Measurements from ENCODE around the gene GSX1. TPM values are rescaled to one million over a fixed set of nuclear protein-coding genes. Genes with fewer than 3 reads are reported as not detected.

The GSX1 gene
- total RNA-seq, 1 donor from 2014 or later: not detected

GRCh38 chr13:27794368-27794691, 2.0 kb downstream of the GSX1 start:
- H3K4me3 ChIP-seq (ENCODE audit: low read depth, low read length): no peak overlapping the region
- no peak for DNase-seq (ENCODE audit: low read depth)
- no peak for TF ChIP-seq CTCF (conservative IDR thresholded peaks at IDR 0.05; ENCODE audit: low read depth, low read length)

GRCh38 chr13:27794921-27795717, 2.8 kb downstream of the GSX1 start:
- no peak for DNase-seq (ENCODE audit: low read depth)
- no peak overlapping the region for H3K4me3 ChIP-seq (ENCODE audit: low read depth, low read length)
- TF ChIP-seq CTCF (conservative IDR thresholded peaks at IDR 0.05; ENCODE audit: low read depth, low read length): no peak

GRCh38 chr13:27795718-27796019, 3.4 kb downstream of the GSX1 start:
- TF ChIP-seq CTCF (conservative IDR thresholded peaks at IDR 0.05; ENCODE audit: low read depth, low read length): no peak
- no peak for DNase-seq (ENCODE audit: low read depth)

GRCh38 chr13:27796544-27797227, 4.4 kb downstream of the GSX1 start:
- TF ChIP-seq CTCF (conservative IDR thresholded peaks at IDR 0.05; ENCODE audit: low read depth, low read length): no peak
- DNase-seq (ENCODE audit: low read depth): no peak
- no peak overlapping the region for H3K4me3 ChIP-seq (ENCODE audit: low read depth, low read length)

More at GRCh38 chr13:27795718-27796019, 3.4 kb downstream of the GSX1 start:
- H3K4me3 ChIP-seq (ENCODE audit: low read depth, low read length): no peak overlapping the region

GRCh38 chr13:27797228-27797624, 4.9 kb downstream of the GSX1 start:
- no peak for DNase-seq (ENCODE audit: low read depth)
- peak; percentile 15 for TF ChIP-seq CTCF (conservative IDR thresholded peaks at IDR 0.05; ENCODE audit: low read depth, low read length)
- H3K4me3 ChIP-seq (ENCODE audit: low read depth, low read length): no peak overlapping the region

GRCh38 chr13:27806744-27807387, 14.6 kb downstream of the GSX1 start:
- no peak overlapping the region for H3K4me3 ChIP-seq (ENCODE audit: low read depth, low read length)
- DNase-seq (ENCODE audit: low read depth): no peak
- TF ChIP-seq CTCF (conservative IDR thresholded peaks at IDR 0.05; ENCODE audit: low read depth, low read length): no peak
